SK-N-MC (cell line): ENCODE results near the gene FLRT3.

Experiments
- EZH2 ChIP-seq: fragments of 200-600 bp; sonication (generic); IDR thresholded peaks from one replicate; pipeline ENCODE4 v1.6.1; 2017; ENCODE audit warnings: antibody characterized with exemption
- POLR2AphosphoS5 ChIP-seq: IDR thresholded peaks from 2 replicates; pipeline ENCODE4 v1.6.1; 2012; ENCODE audit warnings: mild to moderate bottlenecking, low read depth, low read length, borderline replicate concordance

- TF ChIP-seq POLR2AphosphoS5 (no peak), EZH2 (no peak)
Measured at GRCh38 chr20:14295238-14295637, 42.2 kb downstream of the FLRT3 start.
